ENCODE results near the gene UGT1A9. TPM values are rescaled to one million over a fixed set of nuclear protein-coding genes. Genes with fewer than 3 reads are reported as not detected.
"Not testable (repeated sequence)": the region's sequence is repeated elsewhere in the genome, so short reads cannot be mapped to it uniquely, and the experiment has no call there.

Gene UGT1A9
- total RNA-seq, 4 donors from 2014 or later, result 4.6 to 18.7 (median 10.5) TPM

DNA sequence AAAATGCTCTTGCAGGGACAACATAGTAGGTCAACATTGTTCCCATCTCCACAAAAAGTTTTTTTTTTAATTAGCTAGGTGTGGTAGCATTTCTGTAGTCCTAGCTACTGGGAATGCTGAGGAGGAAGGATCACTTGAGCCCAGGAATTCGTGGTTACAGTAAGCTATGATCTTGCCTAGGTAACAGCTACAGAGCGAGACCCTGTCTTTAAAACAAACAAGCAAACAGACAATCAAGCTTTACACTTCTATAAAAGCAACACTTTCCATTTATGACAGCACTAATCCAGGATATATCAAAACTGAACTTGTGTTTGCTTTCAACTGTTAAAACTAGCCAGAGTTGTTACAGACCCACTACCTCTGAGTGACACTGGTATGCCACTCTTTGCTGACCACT lies 69.2 kb downstream of the UGT1A9 start:
- DNase-seq, result no peak
- intact Hi-C loops (cut with DNase I; ENCODE audit: low total_unique reads), result no loop called here
- in situ Hi-C loops (cut with MboI; ENCODE audit: low pct_ligation_motif_present in 1 of 4, low pct_unique_long_range_greater_than_20kb in 1 of 4, low sequenced_read_pairs in 3 of 4), result no loop called here
- TF ChIP-seq EP300 (IDR thresholded peaks at IDR 0.05; ENCODE audit: low read depth), result no peak
- no peak for TF ChIP-seq POLR2A (IDR thresholded peaks at IDR 0.05)
- no peak for TF ChIP-seq POLR2AphosphoS5 (IDR thresholded peaks at IDR 0.05)
- TF ChIP-seq, protein P1, sequence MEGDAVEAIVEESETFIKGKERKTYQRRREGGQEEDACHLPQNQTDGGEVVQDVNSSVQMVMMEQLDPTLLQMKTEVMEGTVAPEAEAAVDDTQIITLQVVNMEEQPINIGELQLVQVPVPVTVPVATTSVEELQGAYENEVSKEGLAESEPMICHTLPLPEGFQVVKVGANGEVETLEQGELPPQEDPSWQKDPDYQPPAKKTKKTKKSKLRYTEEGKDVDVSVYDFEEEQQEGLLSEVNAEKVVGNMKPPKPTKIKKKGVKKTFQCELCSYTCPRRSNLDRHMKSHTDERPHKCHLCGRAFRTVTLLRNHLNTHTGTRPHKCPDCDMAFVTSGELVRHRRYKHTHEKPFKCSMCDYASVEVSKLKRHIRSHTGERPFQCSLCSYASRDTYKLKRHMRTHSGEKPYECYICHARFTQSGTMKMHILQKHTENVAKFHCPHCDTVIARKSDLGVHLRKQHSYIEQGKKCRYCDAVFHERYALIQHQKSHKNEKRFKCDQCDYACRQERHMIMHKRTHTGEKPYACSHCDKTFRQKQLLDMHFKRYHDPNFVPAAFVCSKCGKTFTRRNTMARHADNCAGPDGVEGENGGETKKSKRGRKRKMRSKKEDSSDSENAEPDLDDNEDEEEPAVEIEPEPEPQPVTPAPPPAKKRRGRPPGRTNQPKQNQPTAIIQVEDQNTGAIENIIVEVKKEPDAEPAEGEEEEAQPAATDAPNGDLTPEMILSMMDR (IDR thresholded peaks at IDR 0.05), result no peak
- no peaks in the 10 kb centered on the region for H3K27me3 ChIP-seq
- 44 to 55% methylated on average over 1 to 2 of the region's 2 CpGs for WGBS, 2 donors (ENCODE audit: low coverage in 1 of 2)
- no peak overlapping the region for H3K4me3 ChIP-seq
- peaks cover 0 to 4% (median 0%) of the 10 kb centered on the region in 4 donors for H3K4me1 ChIP-seq
- H3K27ac ChIP-seq, result no peak overlapping the region
- H3K36me3 ChIP-seq, result no peaks in the 10 kb centered on the region
- H3K9me3 ChIP-seq, result no peaks in the 10 kb centered on the region

DNA sequence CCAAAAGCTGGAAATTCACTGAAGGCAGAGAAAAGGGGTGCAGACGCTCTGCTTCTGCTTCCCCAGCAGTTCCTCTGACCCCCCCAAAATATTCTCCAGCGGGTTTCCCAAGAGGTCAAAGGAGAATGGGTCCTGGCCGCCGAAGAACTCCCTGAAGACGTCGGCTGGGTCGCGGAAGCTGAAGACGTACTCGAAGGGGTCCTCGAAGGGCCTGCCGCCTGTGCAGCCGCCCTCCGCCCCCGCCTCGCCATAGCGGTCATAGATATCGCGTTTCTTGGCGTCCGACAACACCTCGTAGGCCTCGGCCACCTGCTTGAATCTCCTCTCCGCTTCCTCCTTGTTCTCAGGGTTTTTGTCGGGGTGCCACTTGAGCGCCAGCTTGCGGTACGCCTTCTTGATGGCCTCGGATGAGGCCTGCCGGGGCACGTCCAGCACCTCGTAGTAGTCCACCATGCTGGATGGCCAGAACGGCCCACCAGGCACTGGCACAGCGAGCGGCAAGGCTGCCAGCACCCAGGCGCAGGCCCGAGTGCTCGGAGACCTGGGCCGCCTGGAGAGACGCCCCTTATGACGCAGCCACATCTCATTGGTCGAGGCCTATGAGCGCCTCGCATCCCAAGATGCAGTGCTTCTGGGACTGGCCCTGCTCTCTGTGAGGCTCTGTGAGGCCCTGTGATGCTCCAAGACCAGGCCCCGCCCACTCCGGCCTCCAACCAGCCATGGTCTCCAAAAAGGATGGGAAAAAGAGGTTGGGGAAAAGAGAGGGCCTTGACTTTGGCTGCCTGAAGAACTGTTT lies 72.0 kb downstream of the UGT1A9 start:
- in situ Hi-C loops (cut with MboI; ENCODE audit: low pct_ligation_motif_present in 1 of 4, low pct_unique_long_range_greater_than_20kb in 1 of 4, low sequenced_read_pairs in 3 of 4) (no loop called here), intact Hi-C loops (cut with DNase I; ENCODE audit: low total_unique reads) (no loop called here)
- no peak overlapping the region for H3K4me3 ChIP-seq
- DNase-seq, result no peak
- no peaks in the 10 kb centered on the region for H3K4me1 ChIP-seq
- TF ChIP-seq, protein P1 (IDR thresholded peaks at IDR 0.05), result no peak
- no peaks in the 10 kb centered on the region for H3K9me3 ChIP-seq
- H3K27ac ChIP-seq, result no peak overlapping the region
- 93% methylated on average over 44 of the region's 46 CpGs; no CpG with 5 or more reads in 1 of the 2 donors for WGBS, 2 donors (ENCODE audit: low coverage in 1 of 2)
- H3K27me3 ChIP-seq, result no peaks in the 10 kb centered on the region
- no peaks in the 10 kb centered on the region for H3K36me3 ChIP-seq

DNA sequence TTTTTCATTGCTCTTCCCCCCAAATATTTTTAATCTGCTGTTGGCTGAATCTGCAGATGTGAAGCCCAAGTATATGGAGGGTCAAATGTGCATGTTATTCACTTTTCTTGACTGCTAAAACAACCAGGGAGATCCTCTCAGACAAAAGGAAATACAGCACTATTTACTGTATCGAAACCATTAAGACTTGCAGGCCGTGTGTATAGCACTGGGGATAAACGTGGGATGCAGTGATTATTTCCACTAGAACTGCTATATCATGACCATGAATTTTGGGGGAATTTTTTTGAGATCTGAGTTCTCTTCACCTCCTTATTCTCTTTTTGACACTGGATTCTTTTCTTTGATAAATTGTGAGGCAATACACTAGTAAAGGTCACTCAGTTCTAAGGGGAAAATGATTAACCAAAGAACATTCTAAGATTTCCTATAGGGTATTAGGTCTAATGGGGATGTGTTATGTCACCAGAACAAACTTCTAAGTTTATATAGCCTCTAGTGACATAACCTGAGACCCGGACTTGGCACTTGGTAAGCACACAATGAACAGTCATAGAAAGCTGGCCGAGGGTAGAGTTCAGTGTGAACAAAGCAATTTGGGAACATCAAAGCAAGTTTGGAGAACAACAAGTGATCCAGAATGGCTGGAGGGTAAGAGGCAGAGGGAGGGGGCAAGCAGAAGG lies 73.5 kb downstream of the UGT1A9 start:
- no peak overlapping the region for H3K27ac ChIP-seq
- TF ChIP-seq, protein P1 (IDR thresholded peaks at IDR 0.05), result no peak
- TF ChIP-seq POLR2A (IDR thresholded peaks at IDR 0.05), result no peak
- TF ChIP-seq EP300 (IDR thresholded peaks at IDR 0.05; ENCODE audit: low read depth), result no peak
- TF ChIP-seq POLR2AphosphoS5 (IDR thresholded peaks at IDR 0.05), result no peak

DNA sequence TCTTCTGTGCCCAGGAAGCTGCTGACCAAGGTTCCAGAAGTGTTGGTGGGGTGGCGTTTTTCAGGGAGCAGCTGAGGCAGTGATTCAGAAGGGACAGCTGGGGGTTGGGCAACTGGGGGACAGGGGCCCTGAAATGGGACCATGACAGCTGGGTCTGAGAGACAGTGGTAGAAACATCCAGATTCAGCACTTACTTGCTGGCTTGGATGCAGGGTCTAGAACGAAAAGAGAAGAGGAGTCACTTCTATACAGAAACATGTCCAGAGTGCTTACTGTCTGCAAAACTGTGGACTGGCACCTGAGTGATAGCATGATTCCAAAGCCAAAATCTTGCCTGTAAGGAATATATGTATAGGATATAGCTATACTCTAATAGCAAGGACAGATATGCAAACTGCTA lies 74.1 kb downstream of the UGT1A9 start:
- H3K27me3 ChIP-seq; H3K4me3 ChIP-seq; H3K36me3 ChIP-seq; intact Hi-C loops (cut with DNase I; ENCODE audit: low total_unique reads); H3K27ac ChIP-seq; H3K9me3 ChIP-seq; in situ Hi-C loops (cut with MboI; ENCODE audit: low pct_ligation_motif_present in 1 of 4, low pct_unique_long_range_greater_than_20kb in 1 of 4, low sequenced_read_pairs in 3 of 4); DNase-seq; H3K4me1 ChIP-seq: not testable (repeated sequence)
- WGBS, 2 donors (ENCODE audit: low coverage in 1 of 2), result 68% methylated on average over 2 of the region's 2 CpGs; no CpG with 5 or more reads in 1 of the 2 donors

More for the DNA sequence above, 73.5 kb downstream of the UGT1A9 start:
- H3K27me3 ChIP-seq, result no peaks in the 10 kb centered on the region
- no peak overlapping the region for H3K4me3 ChIP-seq
- DNase-seq, result no peak
- H3K9me3 ChIP-seq, result peaks cover 0 to under 1% of the 10 kb centered on the region in 2 donors
- no peaks in the 10 kb centered on the region for H3K36me3 ChIP-seq
- intact Hi-C loops (cut with DNase I; ENCODE audit: low total_unique reads), result no loop called here
- no peaks in the 10 kb centered on the region for H3K4me1 ChIP-seq
- 55 to 59% methylated on average over 5 of the region's 5 CpGs for whole genome bisulfite sequencing, 2 donors (ENCODE audit: low coverage in 1 of 2)
- in situ Hi-C loops (cut with MboI; ENCODE audit: low pct_ligation_motif_present in 1 of 4, low pct_unique_long_range_greater_than_20kb in 1 of 4, low sequenced_read_pairs in 3 of 4), result no loop called here

Data from transverse colon (tissue), 4 donors.